ENCODE data around the gene RHOD.

RHOD gene

GRCh38 chr11:67022961-67023956 lies 33.4 kb upstream of the RHOD start, which contains the start of gene SYT12:
TSS of gene SYT12 (plus strand) at chr11:67023134. CDS start at chr11:67030145, 7,011 bp downstream.
- H3K9me3 ChIP-seq (ENCODE audit: control insufficient read depth, insufficient read depth, low read length): no peaks in the 10 kb centered on the region
- H3K27ac ChIP-seq (ENCODE audit: low read depth, low read length): no peak within 1 kb of the TSS
- no peak within 1 kb of the TSS for H3K9ac ChIP-seq (ENCODE audit: low read depth, low read length)
- H3K27me3 ChIP-seq (ENCODE audit: control insufficient read depth, insufficient read depth, low read length): peaks cover 39% of the 10 kb centered on the region
- peaks cover 5% of the 10 kb centered on the region; the same call in 1 of the 2 replicates for H3K4me1 ChIP-seq (ENCODE audit: control insufficient read depth, insufficient read depth, low read length)
- no peaks in the 10 kb centered on the region for H3K36me3 ChIP-seq (ENCODE audit: control insufficient read depth, insufficient read depth, low read length)
- peak within 1 kb of the TSS; percentile 61 for H3K4me3 ChIP-seq (ENCODE audit: low read depth, low read length)

- peaks cover 8% of the 10 kb centered on the region; the same call in 1 of the 2 replicates for H3K4me1 ChIP-seq (ENCODE audit: control insufficient read depth, insufficient read depth, low read length)
Measured at GRCh38 chr11:67023957-67024353, 32.7 kb upstream of the RHOD start.

GRCh38 chr11:67024410-67024809 lies 32.2 kb upstream of the RHOD start:
- Histone ChIP-seq H3K9ac (ENCODE audit: low read depth, low read length) (no peak overlapping the region), H3K27me3 (ENCODE audit: control insufficient read depth, insufficient read depth, low read length) (peaks cover 39% of the 10 kb centered on the region), H3K9me3 (ENCODE audit: control insufficient read depth, insufficient read depth, low read length) (no peaks in the 10 kb centered on the region), H3K27ac (ENCODE audit: low read depth, low read length) (no peak overlapping the region), H3K36me3 (ENCODE audit: control insufficient read depth, insufficient read depth, low read length) (no peaks in the 10 kb centered on the region), H3K4me1 (ENCODE audit: control insufficient read depth, insufficient read depth, low read length) (peaks cover 8% of the 10 kb centered on the region; the same call in 1 of the 2 replicates), H3K4me3 (ENCODE audit: low read depth, low read length) (no peak overlapping the region)

More at GRCh38 chr11:67023957-67024353, 32.7 kb upstream of the RHOD start:
- Histone ChIP-seq H3K36me3 (ENCODE audit: control insufficient read depth, insufficient read depth, low read length) (no peaks in the 10 kb centered on the region), H3K4me3 (ENCODE audit: low read depth, low read length) (peak overlapping the region; percentile 61; the same call in 1 of the 2 replicates), H3K27ac (ENCODE audit: low read depth, low read length) (no peak overlapping the region), H3K9me3 (ENCODE audit: control insufficient read depth, insufficient read depth, low read length) (no peaks in the 10 kb centered on the region), H3K9ac (ENCODE audit: low read depth, low read length) (no peak overlapping the region), H3K27me3 (ENCODE audit: control insufficient read depth, insufficient read depth, low read length) (peaks cover 39% of the 10 kb centered on the region)

GRCh38 chr11:67024966-67025365 lies 31.7 kb upstream of the RHOD start:
- Histone ChIP-seq H3K9ac (ENCODE audit: low read depth, low read length) (no peak overlapping the region), H3K27me3 (ENCODE audit: control insufficient read depth, insufficient read depth, low read length) (peaks cover 39% of the 10 kb centered on the region), H3K9me3 (ENCODE audit: control insufficient read depth, insufficient read depth, low read length) (no peaks in the 10 kb centered on the region), H3K27ac (ENCODE audit: low read depth, low read length) (no peak overlapping the region), H3K4me1 (ENCODE audit: control insufficient read depth, insufficient read depth, low read length) (peaks cover 8% of the 10 kb centered on the region; the same call in 1 of the 2 replicates), H3K36me3 (ENCODE audit: control insufficient read depth, insufficient read depth, low read length) (no peaks in the 10 kb centered on the region), H3K4me3 (ENCODE audit: low read depth, low read length) (no peak overlapping the region)

GRCh38 chr11:67025750-67026149 lies 30.9 kb upstream of the RHOD start:
- Histone ChIP-seq H3K9me3 (ENCODE audit: control insufficient read depth, insufficient read depth, low read length) (no peaks in the 10 kb centered on the region), H3K27ac (ENCODE audit: low read depth, low read length) (no peak overlapping the region), H3K9ac (ENCODE audit: low read depth, low read length) (no peak overlapping the region), H3K36me3 (ENCODE audit: control insufficient read depth, insufficient read depth, low read length) (no peaks in the 10 kb centered on the region), H3K27me3 (ENCODE audit: control insufficient read depth, insufficient read depth, low read length) (peaks cover 39% of the 10 kb centered on the region), H3K4me1 (ENCODE audit: control insufficient read depth, insufficient read depth, low read length) (peaks cover 13% of the 10 kb centered on the region; the same call in 1 of the 2 replicates), H3K4me3 (ENCODE audit: low read depth, low read length) (no peak overlapping the region)

GRCh38 chr11:67026941-67027340 lies 29.7 kb upstream of the RHOD start:
- Histone ChIP-seq H3K27ac (ENCODE audit: low read depth, low read length) (no peak overlapping the region), H3K4me3 (ENCODE audit: low read depth, low read length) (no peak overlapping the region), H3K9me3 (ENCODE audit: control insufficient read depth, insufficient read depth, low read length) (no peaks in the 10 kb centered on the region), H3K4me1 (ENCODE audit: control insufficient read depth, insufficient read depth, low read length) (peaks cover 22% of the 10 kb centered on the region), H3K36me3 (ENCODE audit: control insufficient read depth, insufficient read depth, low read length) (no peaks in the 10 kb centered on the region), H3K9ac (ENCODE audit: low read depth, low read length) (no peak overlapping the region), H3K27me3 (ENCODE audit: control insufficient read depth, insufficient read depth, low read length) (peaks cover 39% of the 10 kb centered on the region)

GRCh38 chr11:67027483-67027930 lies 29.1 kb upstream of the RHOD start:
- Histone ChIP-seq H3K27ac (ENCODE audit: low read depth, low read length) (no peak overlapping the region), H3K36me3 (ENCODE audit: control insufficient read depth, insufficient read depth, low read length) (no peaks in the 10 kb centered on the region), H3K27me3 (ENCODE audit: control insufficient read depth, insufficient read depth, low read length) (peaks cover 33% of the 10 kb centered on the region), H3K4me1 (ENCODE audit: control insufficient read depth, insufficient read depth, low read length) (peaks cover 22% of the 10 kb centered on the region), H3K9ac (ENCODE audit: low read depth, low read length) (no peak overlapping the region), H3K9me3 (ENCODE audit: control insufficient read depth, insufficient read depth, low read length) (no peaks in the 10 kb centered on the region), H3K4me3 (ENCODE audit: low read depth, low read length) (no peak overlapping the region)

GRCh38 chr11:67027943-67028542 lies 28.6 kb upstream of the RHOD start:
- Histone ChIP-seq H3K9ac (ENCODE audit: low read depth, low read length) (no peak overlapping the region), H3K36me3 (ENCODE audit: control insufficient read depth, insufficient read depth, low read length) (no peaks in the 10 kb centered on the region), H3K9me3 (ENCODE audit: control insufficient read depth, insufficient read depth, low read length) (no peaks in the 10 kb centered on the region), H3K27me3 (ENCODE audit: control insufficient read depth, insufficient read depth, low read length) (peaks cover 28% of the 10 kb centered on the region), H3K4me1 (ENCODE audit: control insufficient read depth, insufficient read depth, low read length) (peaks cover 19% of the 10 kb centered on the region), H3K27ac (ENCODE audit: low read depth, low read length) (no peak overlapping the region), H3K4me3 (ENCODE audit: low read depth, low read length) (no peak overlapping the region)

- peaks cover 17% of the 10 kb centered on the region for H3K27me3 ChIP-seq (ENCODE audit: control insufficient read depth, insufficient read depth, low read length)
- H3K9me3 ChIP-seq (ENCODE audit: control insufficient read depth, insufficient read depth, low read length): no peaks in the 10 kb centered on the region
- H3K4me1 ChIP-seq (ENCODE audit: control insufficient read depth, insufficient read depth, low read length): peaks cover 19% of the 10 kb centered on the region
- no peak overlapping the region for H3K4me3 ChIP-seq (ENCODE audit: low read depth, low read length)
- H3K36me3 ChIP-seq (ENCODE audit: control insufficient read depth, insufficient read depth, low read length): no peaks in the 10 kb centered on the region
- no peak overlapping the region for H3K27ac ChIP-seq (ENCODE audit: low read depth, low read length)
- no peak overlapping the region for H3K9ac ChIP-seq (ENCODE audit: low read depth, low read length)
Measured at GRCh38 chr11:67029146-67029545, 27.5 kb upstream of the RHOD start.

GRCh38 chr11:67030976-67031375 lies 25.7 kb upstream of the RHOD start:
- Histone ChIP-seq H3K4me1 (ENCODE audit: control insufficient read depth, insufficient read depth, low read length) (peaks cover 19% of the 10 kb centered on the region), H3K9me3 (ENCODE audit: control insufficient read depth, insufficient read depth, low read length) (no peaks in the 10 kb centered on the region), H3K27me3 (ENCODE audit: control insufficient read depth, insufficient read depth, low read length) (no peaks in the 10 kb centered on the region), H3K36me3 (ENCODE audit: control insufficient read depth, insufficient read depth, low read length) (no peaks in the 10 kb centered on the region), H3K9ac (ENCODE audit: low read depth, low read length) (no peak overlapping the region), H3K4me3 (ENCODE audit: low read depth, low read length) (no peak overlapping the region), H3K27ac (ENCODE audit: low read depth, low read length) (no peak overlapping the region)
